ENCODE measurements around the gene CMC1. TPM values are rescaled to one million over a fixed set of nuclear protein-coding genes. Genes with fewer than 3 reads are reported as not detected.

Gene CMC1
- total RNA-seq, 4 donors from 2014 or later: 5.5 to 22.7 (median 17.3) TPM

GRCh38 chr3:28287046-28287445 is 45.6 kb downstream of the CMC1 start:
- TF ChIP-seq EP300 (IDR thresholded peaks at IDR 0.05) (no peak), CTCF (IDR thresholded peaks at IDR 0.05) (no peak), POLR2A (IDR thresholded peaks at IDR 0.05) (no peak)
- 83 to 94% methylated on average over 2 of the region's 2 CpGs for WGBS, 2 donors

GRCh38 chr3:28290863-28291300 is 49.5 kb downstream of the CMC1 start:
- no peak for DNase-seq (ENCODE audit: low spot score in 2 of 2)
- WGBS, 2 donors: 92 to 97% methylated on average over 1 of the region's 1 CpG

More at GRCh38 chr3:28287046-28287445, 45.6 kb downstream of the CMC1 start:
- no peaks in the 10 kb centered on the region for H3K27me3 ChIP-seq
- H3K4me1 ChIP-seq: no peaks in the 10 kb centered on the region
- no peak for DNase-seq (ENCODE audit: low spot score in 2 of 2)
- peaks cover 0 to 2% (median 0%) of the 10 kb centered on the region in 4 donors for H3K9me3 ChIP-seq
- peaks cover 0 to 16% (median 0%) of the 10 kb centered on the region in 3 donors for H3K36me3 ChIP-seq
- no peak overlapping the region for H3K4me3 ChIP-seq
- H3K27ac ChIP-seq: no peak overlapping the region

GRCh38 chr3:28291577-28291976 is 50.2 kb downstream of the CMC1 start:
- TF ChIP-seq POLR2A (IDR thresholded peaks at IDR 0.05): no peak
- no peak for TF ChIP-seq EP300 (IDR thresholded peaks at IDR 0.05)
- no peak for TF ChIP-seq CTCF (IDR thresholded peaks at IDR 0.05)
- peaks cover 0 to 16% (median 0%) of the 10 kb centered on the region in 3 donors for H3K36me3 ChIP-seq

More at GRCh38 chr3:28290863-28291300, 49.5 kb downstream of the CMC1 start:
- Histone ChIP-seq H3K27me3 (no peaks in the 10 kb centered on the region), H3K4me3 (no peak overlapping the region), H3K4me1 (peaks cover 0 to 5% (median 0%) of the 10 kb centered on the region in 4 donors), H3K36me3 (peaks cover 0 to 16% (median 0%) of the 10 kb centered on the region in 3 donors), H3K27ac (no peak overlapping the region), H3K9me3 (peaks cover 0 to 2% (median 0%) of the 10 kb centered on the region in 4 donors)
- TF ChIP-seq CTCF (IDR thresholded peaks at IDR 0.05): no peak
- TF ChIP-seq POLR2A (IDR thresholded peaks at IDR 0.05): no peak
- TF ChIP-seq EP300 (IDR thresholded peaks at IDR 0.05): no peak

GRCh38 chr3:28292622-28293021 is 51.2 kb downstream of the CMC1 start:
- no peak overlapping the region for H3K27ac ChIP-seq
- no peak overlapping the region for H3K4me3 ChIP-seq
- H3K4me1 ChIP-seq: peaks cover 0 to 7% (median 0%) of the 10 kb centered on the region in 4 donors
- no peaks in the 10 kb centered on the region for H3K27me3 ChIP-seq
- no peak for DNase-seq (ENCODE audit: low spot score in 2 of 2)
- H3K9me3 ChIP-seq: peaks cover 0 to 2% (median 0%) of the 10 kb centered on the region in 4 donors
- TF ChIP-seq POLR2A (IDR thresholded peaks at IDR 0.05) (no peak), EP300 (IDR thresholded peaks at IDR 0.05) (no peak), CTCF (IDR thresholded peaks at IDR 0.05) (no peak)
- H3K36me3 ChIP-seq: peaks cover 0 to 16% (median 0%) of the 10 kb centered on the region in 3 donors
- WGBS, 2 donors: 88 to 90% methylated on average over 4 of the region's 4 CpGs

More at GRCh38 chr3:28291577-28291976, 50.2 kb downstream of the CMC1 start:
- no peak overlapping the region for H3K4me3 ChIP-seq
- no peak overlapping the region for H3K27ac ChIP-seq
- H3K4me1 ChIP-seq: peaks cover 0 to 7% (median 0%) of the 10 kb centered on the region in 4 donors
- H3K9me3 ChIP-seq: peaks cover 0 to 2% (median 0%) of the 10 kb centered on the region in 4 donors
- no peaks in the 10 kb centered on the region for H3K27me3 ChIP-seq
- DNase-seq (ENCODE audit: low spot score in 2 of 2): no peak

- Histone ChIP-seq H3K9me3 (peaks cover 0 to 2% (median 0%) of the 10 kb centered on the region in 4 donors), H3K4me3 (no peak overlapping the region), H3K27me3 (no peaks in the 10 kb centered on the region), H3K36me3 (peaks cover 0 to 16% (median 0%) of the 10 kb centered on the region in 3 donors), H3K4me1 (peaks cover 0 to 7% (median 0%) of the 10 kb centered on the region in 4 donors), H3K27ac (no peak overlapping the region)
- TF ChIP-seq EP300 (IDR thresholded peaks at IDR 0.05) (no peak), CTCF (IDR thresholded peaks at IDR 0.05) (no peak), POLR2A (IDR thresholded peaks at IDR 0.05) (no peak)
- no peak for DNase-seq (ENCODE audit: low spot score in 2 of 2)
- 85 to 87% methylated on average over 7 of the region's 7 CpGs for WGBS, 2 donors
These were observed 53.4 kb downstream of the CMC1 start for GRCh38 chr3:28294667-28295413.
